ENCODE results near the gene TMEM145. TPM values are rescaled to one million over a fixed set of nuclear protein-coding genes. Genes with fewer than 3 reads are reported as not detected.

The TMEM145 gene
- total RNA-seq, 1 donor from 2014 or later = 0.26 TPM

DNA sequence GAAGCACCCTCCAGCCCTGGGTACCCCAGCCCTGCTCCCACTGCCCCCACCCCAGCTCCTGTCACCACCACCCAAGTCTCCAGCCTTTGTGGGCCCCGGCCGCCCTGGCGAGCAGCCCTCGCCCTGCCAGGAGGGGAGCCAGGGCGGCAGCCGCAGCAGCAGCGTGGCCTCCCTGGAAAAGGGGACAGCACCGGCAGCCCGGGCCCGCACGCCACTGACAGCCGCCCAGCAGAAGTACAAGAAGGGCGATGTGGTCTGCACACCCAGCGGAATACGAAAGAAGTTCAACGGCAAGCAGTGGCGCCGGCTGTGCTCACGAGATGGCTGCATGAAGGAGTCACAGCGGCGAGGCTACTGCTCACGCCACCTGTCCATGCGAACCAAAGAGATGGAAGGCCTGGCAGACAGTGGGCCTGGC lies 40.1 kb upstream of the TMEM145 start:
- Histone ChIP-seq H3K36me3 (ENCODE audit: control insufficient read depth, insufficient read depth, low read length) (peaks cover 17% of the 10 kb centered on the region), H3K4me3 (ENCODE audit: low read depth, low read length) (no peak overlapping the region), H3K27me3 (ENCODE audit: control insufficient read depth, insufficient read depth, low read length) (no peaks in the 10 kb centered on the region)
- DNase-seq (ENCODE audit: low read depth) (no peak), FAIRE-seq (no peak)
- TF ChIP-seq, protein P1, sequence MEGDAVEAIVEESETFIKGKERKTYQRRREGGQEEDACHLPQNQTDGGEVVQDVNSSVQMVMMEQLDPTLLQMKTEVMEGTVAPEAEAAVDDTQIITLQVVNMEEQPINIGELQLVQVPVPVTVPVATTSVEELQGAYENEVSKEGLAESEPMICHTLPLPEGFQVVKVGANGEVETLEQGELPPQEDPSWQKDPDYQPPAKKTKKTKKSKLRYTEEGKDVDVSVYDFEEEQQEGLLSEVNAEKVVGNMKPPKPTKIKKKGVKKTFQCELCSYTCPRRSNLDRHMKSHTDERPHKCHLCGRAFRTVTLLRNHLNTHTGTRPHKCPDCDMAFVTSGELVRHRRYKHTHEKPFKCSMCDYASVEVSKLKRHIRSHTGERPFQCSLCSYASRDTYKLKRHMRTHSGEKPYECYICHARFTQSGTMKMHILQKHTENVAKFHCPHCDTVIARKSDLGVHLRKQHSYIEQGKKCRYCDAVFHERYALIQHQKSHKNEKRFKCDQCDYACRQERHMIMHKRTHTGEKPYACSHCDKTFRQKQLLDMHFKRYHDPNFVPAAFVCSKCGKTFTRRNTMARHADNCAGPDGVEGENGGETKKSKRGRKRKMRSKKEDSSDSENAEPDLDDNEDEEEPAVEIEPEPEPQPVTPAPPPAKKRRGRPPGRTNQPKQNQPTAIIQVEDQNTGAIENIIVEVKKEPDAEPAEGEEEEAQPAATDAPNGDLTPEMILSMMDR (IDR thresholded peaks at IDR 0.05; ENCODE audit: insufficient read depth, low read length, severe bottlenecking) = no peak

DNA sequence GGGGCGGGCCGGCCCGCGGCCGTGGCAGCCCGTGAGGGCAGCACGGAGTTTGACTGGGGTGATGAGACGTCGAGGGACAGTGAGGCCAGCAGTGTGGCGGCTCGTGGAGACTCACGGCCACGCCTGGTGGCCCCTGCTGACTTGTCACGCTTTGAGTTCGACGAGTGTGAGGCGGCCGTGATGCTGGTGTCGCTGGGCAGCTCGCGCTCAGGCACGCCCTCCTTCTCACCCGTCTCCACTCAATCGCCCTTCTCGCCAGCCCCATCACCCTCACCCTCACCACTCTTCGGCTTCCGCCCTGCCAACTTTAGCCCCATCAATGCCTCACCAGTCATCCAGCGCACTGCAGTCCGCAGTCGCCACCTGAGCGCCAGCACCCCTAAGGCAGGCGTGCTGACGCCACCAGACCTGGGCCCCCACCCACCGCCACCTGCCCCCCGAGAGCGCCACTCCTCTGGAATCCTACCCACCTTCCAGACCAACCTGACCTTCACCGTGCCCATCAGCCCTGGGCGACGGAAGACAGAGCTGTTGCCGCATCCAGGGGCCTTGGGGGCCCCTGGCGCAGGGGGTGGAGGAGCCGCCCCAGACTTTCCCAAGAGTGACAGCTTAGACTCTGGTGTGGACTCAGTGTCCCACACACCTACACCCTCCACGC lies 39.6 kb upstream of the TMEM145 start:
- FAIRE-seq (no peak), DNase-seq (ENCODE audit: low read depth) (no peak)
- Histone ChIP-seq H3K4me3 (ENCODE audit: low read depth, low read length) (no peak overlapping the region), H3K36me3 (ENCODE audit: control insufficient read depth, insufficient read depth, low read length) (peaks cover 17% of the 10 kb centered on the region), H3K27me3 (ENCODE audit: control insufficient read depth, insufficient read depth, low read length) (no peaks in the 10 kb centered on the region)
- TF ChIP-seq, protein P1 (IDR thresholded peaks at IDR 0.05; ENCODE audit: insufficient read depth, low read length, severe bottlenecking) = no peak

DNA sequence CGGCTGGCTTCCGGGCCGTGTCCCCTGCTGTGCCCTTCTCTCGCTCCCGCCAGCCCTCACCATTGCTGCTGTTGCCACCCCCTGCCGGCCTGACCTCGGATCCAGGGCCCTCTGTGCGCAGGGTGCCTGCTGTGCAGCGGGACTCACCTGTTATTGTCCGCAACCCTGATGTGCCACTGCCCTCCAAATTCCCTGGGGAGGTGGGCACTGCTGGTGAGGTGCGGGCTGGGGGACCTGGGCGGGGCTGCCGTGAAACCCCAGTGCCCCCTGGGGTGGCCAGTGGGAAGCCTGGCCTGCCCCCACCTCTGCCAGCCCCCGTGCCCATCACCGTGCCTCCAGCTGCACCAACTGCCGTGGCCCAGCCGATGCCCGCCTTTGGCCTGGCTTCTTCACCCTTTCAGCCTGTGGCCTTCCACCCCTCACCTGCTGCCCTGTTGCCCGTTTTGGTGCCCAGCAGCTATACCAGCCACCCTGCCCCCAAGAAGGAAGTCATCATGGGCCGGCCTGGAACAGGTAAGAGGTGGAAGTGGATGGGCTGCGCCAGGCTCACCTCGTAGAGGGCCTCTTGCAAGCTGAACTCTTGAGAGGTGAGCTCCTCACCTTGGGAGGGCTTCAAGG lies 38.9 kb upstream of the TMEM145 start:
- no peak for DNase-seq (ENCODE audit: low read depth)
- peaks cover 17% of the 10 kb centered on the region for H3K36me3 ChIP-seq (ENCODE audit: control insufficient read depth, insufficient read depth, low read length)
- FAIRE-seq = no peak
- TF ChIP-seq, protein P1 (IDR thresholded peaks at IDR 0.05; ENCODE audit: insufficient read depth, low read length, severe bottlenecking) = no peak
- no peaks in the 10 kb centered on the region for H3K27me3 ChIP-seq (ENCODE audit: control insufficient read depth, insufficient read depth, low read length)
- H3K4me3 ChIP-seq (ENCODE audit: low read depth, low read length) = no peak overlapping the region

- DNase-seq (ENCODE audit: low read depth) (no peak), FAIRE-seq (no peak)
- H3K27me3 ChIP-seq (ENCODE audit: control insufficient read depth, insufficient read depth, low read length) = no peaks in the 10 kb centered on the region
- TF ChIP-seq, protein P1 (IDR thresholded peaks at IDR 0.05; ENCODE audit: insufficient read depth, low read length, severe bottlenecking) = no peak
- H3K4me3 ChIP-seq (ENCODE audit: low read depth, low read length) = no peak overlapping the region
- H3K36me3 ChIP-seq (ENCODE audit: control insufficient read depth, insufficient read depth, low read length) = peaks cover 17% of the 10 kb centered on the region
These were observed 38.0 kb upstream of the TMEM145 start for GRCh38 chr19:42275103-42275502.

GRCh38 chr19:42275517-42275916 lies 37.6 kb upstream of the TMEM145 start:
- Histone ChIP-seq H3K27me3 (ENCODE audit: control insufficient read depth, insufficient read depth, low read length) (no peaks in the 10 kb centered on the region), H3K36me3 (ENCODE audit: control insufficient read depth, insufficient read depth, low read length) (peaks cover 17% of the 10 kb centered on the region), H3K4me3 (ENCODE audit: low read depth, low read length) (no peak overlapping the region)
- TF ChIP-seq, protein P1 (IDR thresholded peaks at IDR 0.05; ENCODE audit: insufficient read depth, low read length, severe bottlenecking) = no peak
- FAIRE-seq (no peak), DNase-seq (ENCODE audit: low read depth) (no peak)

Measured in bronchial epithelial cell (primary cell).